DMS53 treated with DMSO at 0.1 percent for 48 hours (cell line): ENCODE measurements around the gene ABCA2.

Source experiments
- DNase-seq: peaks from one replicate; lab custom pipeline; 2025; ENCODE audit not compliant: unreplicated experiment; lab: John Stamatoyannopoulos, UW

The ABCA2 gene

DNA sequence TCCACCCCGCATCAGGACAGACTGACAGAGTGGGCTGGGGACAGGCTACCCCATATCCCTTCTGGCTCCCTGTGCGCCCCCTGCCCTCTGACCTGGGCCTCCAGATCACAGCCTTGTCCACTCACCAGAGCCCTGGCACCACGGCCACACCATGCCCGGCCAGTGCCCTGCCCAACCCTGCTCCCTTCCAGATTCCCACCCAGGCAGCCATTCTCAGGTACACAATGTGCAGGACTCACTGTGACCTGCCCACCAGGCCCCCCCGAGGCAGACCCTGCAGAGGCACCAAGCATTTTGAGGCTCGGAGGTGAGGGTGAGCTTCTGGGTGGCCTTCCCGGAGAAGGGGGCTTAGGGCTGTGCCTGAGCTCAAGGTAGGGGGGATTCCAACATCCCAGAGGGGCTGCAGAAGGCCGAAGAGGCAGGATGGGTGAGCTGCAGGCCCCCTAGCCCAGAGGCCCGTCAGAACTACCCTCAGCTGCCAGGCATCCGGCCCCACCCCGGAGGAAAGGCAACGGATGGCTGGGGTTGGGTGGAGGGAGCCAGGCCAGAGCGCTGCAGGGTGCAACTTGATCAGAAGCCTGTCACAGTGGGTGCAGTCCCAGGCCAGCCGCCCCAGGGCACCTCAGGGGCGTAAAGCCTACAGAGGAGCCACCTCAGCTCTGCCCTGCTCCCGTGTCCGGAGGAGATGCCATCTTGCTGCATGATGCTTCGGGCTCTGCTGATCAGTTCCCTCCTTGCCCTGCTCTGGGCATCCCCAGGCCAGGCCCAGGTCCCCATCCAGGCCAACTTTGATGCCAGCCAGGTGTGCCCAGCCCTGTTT is 45.6 kb downstream of the ABCA2 start, which contains the start of gene LCNL1:
TSS of gene LCNL1 (plus strand) at position 762 of the 820 bp plus-strand sequence. CDS start 594 bp downstream, outside the sequence.
- DNase-seq, result no peak

DNA sequence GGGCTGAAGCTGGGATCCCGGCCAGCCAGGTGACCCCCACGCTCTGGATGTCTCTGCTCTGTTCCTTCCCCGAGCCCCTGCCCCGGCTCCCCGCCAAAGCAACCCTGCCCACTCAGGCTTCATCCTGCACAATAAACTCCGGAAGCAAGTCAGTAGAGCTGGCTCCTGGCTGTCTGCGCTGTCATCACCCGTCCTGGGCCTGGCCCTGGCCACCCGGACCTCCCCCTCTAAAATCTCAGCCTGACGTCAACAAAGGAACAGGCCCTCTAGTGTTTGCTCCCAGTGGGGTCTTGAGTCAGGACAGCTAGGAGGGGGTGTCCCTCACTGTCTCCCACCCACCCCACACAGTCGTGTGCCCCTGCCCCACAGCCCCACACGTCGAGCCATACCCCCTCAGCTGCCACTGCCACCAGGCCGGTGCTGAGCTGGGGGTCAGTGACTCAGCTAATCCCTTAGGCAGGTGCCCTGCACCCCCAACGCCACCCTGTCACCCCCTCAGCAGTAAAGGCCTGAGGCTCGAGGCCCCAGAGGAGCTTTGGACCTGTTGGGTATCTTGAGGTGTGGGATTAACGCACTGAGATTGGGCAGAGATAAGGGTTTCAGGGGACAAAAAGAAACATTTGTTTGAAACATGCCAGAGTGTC is 46.3 kb downstream of the ABCA2 start:
- DNase-seq, result no peak

DNA sequence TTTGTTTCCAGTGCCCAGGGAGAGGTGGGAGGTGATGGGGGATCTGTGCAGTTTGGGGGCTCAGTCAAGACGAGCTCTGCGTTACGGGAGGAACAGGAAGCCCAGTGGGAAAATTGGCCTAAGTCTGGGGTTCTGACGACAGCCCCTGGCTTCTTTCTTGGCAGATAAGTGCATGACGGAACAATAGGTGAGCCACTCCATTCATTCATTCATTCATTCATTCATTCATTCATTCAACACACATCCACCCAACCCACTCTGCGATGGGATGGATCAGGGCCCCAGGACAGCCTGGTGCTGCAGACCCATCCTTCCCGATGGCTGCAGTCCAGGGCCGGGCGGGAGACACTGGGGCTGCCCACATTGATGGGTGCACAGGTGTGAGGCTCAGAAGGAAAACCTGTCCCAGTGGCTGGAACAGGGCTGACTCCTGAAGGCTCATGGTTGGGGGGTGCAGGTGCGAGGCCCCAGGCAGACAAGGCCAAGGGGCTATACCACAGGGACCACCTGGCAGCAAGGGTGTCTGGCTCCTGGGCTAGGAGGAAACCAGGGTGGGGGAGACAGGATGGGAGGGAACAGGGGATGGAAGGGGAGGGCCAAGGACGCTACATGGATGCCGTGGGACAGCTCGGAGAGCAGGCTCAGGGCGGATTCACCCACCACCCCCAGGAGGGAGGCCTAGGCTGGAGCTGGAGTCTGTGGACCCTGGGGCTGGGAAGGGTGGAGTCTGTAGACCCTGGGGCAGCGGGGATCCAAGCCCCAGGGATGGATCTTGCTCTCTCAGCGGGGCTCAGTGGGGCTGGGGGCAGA is 47.2 kb downstream of the ABCA2 start:
- no peak for DNase-seq

- DNase-seq, result no peak
Observed at GRCh38 chr9:136979769-136980587, 48.1 kb downstream of the ABCA2 start.

- no peak for DNase-seq
Observed at GRCh38 chr9:136978865-136979544, 49.0 kb downstream of the ABCA2 start.

GRCh38 chr9:136978073-136978864 is 49.8 kb downstream of the ABCA2 start:
- DNase-seq, result peak; percentile 23

- DNase-seq, result no peak
Observed at GRCh38 chr9:136977649-136978072, 50.4 kb downstream of the ABCA2 start.

DNA sequence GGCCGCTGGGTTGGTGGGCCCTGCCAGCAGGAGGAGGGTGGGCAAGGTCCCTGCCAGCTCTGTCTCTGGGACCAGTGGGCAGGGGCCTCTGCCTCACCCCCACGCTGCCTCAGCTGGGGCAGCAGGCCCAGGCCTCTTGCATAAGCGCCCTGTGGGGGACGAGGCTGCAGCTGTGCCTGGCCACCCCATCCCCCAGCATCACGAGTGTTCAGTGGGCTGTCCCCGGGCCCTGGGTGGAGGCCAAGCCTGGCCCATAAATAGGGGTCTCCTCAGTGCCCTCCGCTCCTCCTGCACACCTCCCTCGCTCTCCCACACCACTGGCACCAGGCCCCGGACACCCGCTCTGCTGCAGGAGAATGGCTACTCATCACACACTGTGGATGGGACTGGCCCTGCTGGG is 50.8 kb downstream of the ABCA2 start, which contains the start of gene PTGDS:
TSS of gene PTGDS (plus strand) at position 282 of the 400 bp plus-strand sequence. CDS start at position 357, 75 bp downstream.
- DNase-seq, result no peak

DNA sequence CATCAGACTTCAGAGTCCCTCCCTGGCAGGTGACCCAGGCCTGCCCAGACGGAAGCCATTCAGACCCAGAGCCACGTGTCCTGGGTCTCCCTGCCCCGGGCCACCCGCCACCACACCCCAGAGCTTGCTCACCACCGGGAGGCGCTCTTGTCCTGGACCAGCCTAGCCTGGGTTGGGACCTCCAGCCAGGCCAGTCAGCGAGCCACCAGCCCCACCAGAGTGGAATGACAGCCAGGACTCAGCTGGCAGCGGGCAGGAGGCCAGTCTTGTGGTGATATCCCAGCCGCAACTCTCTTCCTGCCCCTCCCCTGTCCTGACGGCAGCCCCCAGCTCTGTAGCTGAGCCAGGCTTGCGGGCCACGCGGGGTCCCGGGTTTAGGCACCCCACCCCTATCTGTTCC is 52.4 kb downstream of the ABCA2 start:
- DNase-seq, result no peak

DNA sequence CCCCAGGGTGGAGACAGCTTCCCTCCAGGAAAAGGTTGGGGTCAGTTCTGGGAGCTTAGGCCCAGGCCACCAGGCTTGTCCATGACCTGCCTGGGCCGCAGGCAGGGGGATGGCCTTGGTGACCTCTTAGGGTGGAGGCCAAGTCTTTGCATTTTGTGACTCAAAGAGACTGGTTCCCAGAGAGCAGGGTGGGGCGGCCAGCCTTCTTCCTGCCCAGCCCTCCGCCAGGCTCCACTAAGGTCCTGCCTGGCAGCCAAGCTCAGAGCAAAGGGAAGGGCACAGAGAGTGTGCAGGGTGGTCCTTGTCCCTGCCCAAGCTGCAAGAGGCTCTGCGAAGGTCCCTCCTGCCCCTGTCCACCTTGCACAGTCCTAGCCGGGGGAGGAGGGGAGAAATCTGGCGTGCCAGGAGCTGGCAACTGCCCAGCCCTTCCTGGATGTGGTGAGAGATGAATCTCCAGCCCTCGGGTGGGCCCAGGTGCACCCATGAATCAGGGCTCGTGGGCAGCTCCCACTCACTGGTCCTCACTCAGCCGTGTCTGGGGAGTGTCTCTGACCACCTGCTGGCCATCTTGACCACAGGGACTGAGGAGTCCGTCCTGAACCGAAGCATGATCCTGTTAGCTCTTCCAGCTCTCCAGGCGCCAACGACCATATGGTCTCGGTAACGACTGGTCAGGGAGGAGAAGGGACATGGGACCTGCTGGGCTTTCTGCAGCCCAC is 53.1 kb downstream of the ABCA2 start:
- no peak for DNase-seq

DNA sequence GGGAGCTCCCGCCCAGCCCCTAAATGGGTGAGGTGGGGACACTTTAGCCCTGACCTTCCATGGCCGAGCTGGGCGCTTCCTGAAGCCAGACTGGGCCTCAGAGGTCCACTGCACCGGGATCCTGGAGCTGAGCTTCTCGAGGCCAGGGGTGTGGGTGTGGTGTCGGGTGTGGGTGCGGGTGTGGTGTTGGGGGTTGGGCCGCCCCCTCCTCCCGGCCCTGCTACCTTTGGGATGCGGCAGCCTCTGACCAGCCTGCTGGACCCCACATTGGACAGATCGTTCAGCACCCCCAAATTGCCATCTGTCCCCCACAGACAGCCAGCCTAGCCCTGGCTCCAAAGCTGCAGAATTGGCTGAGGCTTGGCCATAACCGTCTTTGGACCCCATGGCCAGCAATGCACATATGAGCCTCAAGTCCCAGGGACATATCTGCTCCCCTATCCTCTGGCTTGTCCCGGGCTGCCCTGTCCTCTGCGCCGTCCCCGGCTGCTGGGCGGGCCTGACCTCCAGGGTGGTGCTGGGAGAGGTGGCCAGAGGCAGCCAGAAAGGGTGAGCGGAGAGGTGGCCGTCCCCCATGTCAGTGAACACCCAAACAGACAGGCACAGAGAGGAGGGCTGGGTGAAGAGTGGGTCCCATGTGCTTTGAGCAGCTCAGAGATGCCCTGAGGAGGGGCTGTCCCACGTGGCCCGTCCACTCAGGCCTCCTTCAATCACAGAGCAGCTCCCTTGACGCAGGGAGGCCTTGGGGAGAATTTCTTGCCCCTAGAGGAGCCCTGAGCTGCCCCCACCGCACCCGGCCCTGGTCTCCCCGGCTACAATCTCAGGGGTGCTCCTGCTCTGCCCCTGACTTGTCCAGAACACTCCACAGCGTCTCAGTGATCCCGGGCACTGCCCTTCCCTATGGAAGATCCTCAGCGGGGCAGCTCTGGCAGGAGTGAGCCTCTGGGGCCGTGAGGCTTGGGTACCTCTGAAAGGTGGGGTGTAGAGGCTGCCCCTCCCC is 54.1 kb downstream of the ABCA2 start:
- DNase-seq, result no peak

DNA sequence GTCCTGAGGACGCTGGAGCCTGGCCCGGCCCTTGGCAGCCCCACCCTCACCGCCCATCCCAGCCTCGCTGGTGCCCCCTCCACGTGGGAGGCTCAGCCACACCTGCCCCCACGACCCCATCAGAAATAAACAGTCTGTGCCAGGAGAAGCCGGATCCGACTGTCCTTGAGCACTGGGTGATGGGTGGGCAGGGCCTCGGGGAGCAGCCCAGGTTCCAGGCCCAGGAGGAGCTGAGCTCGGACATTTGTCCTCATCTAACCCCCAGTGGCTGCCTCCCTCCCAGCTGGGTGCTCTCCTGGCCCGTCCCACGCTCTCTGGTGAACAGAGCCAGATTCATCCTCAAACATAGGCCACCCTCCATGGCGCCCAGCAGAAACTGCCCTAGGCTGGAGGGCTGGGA is 55.3 kb downstream of the ABCA2 start:
- no peak for DNase-seq

- DNase-seq, result no peak
Observed at GRCh38 chr9:136972335-136972734, 55.7 kb downstream of the ABCA2 start.

DNA sequence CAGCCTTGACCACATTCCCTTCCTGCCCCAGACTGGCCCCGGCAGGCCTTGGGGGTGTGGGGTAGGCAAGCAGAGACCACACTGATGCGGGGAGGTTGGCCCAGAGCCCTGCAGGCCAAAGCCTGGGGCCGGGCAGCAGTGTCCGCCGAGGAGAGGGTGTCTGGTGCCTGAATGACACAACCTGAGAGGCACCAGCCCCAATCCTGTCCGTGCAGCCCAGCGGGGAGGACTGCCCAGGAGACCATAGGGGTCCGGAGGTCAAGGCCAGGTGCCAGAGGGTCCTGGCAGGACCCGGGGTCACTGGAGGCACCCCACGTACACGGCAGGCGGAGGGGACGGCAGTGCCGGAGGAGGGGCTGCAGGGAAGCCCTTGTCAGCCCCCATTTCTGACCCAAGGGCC is 56.3 kb downstream of the ABCA2 start:
- no peak for DNase-seq

- no peak for DNase-seq
Observed at GRCh38 chr9:136970361-136970760, 57.7 kb downstream of the ABCA2 start.

- no peak for DNase-seq
Observed at GRCh38 chr9:136969774-136970173, 58.3 kb downstream of the ABCA2 start.

DNA sequence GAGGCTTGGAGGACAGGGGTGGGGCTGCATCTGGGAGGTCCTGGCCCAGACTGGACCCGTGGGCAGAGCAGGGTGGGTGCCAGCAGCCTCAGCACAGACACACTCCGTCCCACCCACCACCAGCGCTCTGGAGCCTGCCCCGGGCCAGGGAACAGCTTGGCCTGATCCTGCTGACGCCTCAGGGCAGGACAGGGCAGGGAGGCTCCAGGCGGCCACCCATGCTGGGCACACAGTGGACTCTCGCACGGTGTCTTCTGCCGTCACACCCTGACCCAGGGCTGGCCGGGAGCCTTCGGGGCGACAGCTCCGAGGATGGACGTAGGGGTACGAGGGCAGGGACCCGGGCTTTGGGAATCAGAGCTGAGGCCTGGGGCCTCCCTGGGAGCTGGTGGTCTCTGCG is 58.9 kb downstream of the ABCA2 start:
- no peak for DNase-seq
